ENCODE results near the gene SAP30BP. TPM values are rescaled to one million over a fixed set of nuclear protein-coding genes. Genes with fewer than 3 reads are reported as not detected.

SAP30BP gene
- total RNA-seq, 1 donor from 2014 or later: 58.6 TPM

- Histone ChIP-seq H3K36me3 (ENCODE audit: control insufficient read depth, insufficient read depth, low read length) (no peaks in the 10 kb centered on the region), H3K4me3 (ENCODE audit: low read depth, low read length) (no peak overlapping the region), H3K27me3 (ENCODE audit: control insufficient read depth, insufficient read depth, low read length) (no peaks in the 10 kb centered on the region)
- no peak for TF ChIP-seq CTCF (IDR thresholded peaks at IDR 0.05; ENCODE audit: insufficient read depth, low read length, poor library complexity, severe bottlenecking)
- DNase-seq (ENCODE audit: low read depth): no peak
Observed at GRCh38 chr17:75638893-75639292, 28.2 kb upstream of the SAP30BP start.

- DNase-seq (ENCODE audit: low read depth): no peak
- Histone ChIP-seq H3K36me3 (ENCODE audit: control insufficient read depth, insufficient read depth, low read length) (no peaks in the 10 kb centered on the region), H3K27me3 (ENCODE audit: control insufficient read depth, insufficient read depth, low read length) (no peaks in the 10 kb centered on the region), H3K4me3 (ENCODE audit: low read depth, low read length) (no peak overlapping the region)
- no peak for TF ChIP-seq CTCF (IDR thresholded peaks at IDR 0.05; ENCODE audit: insufficient read depth, low read length, poor library complexity, severe bottlenecking)
Observed at GRCh38 chr17:75639327-75639726, 27.8 kb upstream of the SAP30BP start.

DNA sequence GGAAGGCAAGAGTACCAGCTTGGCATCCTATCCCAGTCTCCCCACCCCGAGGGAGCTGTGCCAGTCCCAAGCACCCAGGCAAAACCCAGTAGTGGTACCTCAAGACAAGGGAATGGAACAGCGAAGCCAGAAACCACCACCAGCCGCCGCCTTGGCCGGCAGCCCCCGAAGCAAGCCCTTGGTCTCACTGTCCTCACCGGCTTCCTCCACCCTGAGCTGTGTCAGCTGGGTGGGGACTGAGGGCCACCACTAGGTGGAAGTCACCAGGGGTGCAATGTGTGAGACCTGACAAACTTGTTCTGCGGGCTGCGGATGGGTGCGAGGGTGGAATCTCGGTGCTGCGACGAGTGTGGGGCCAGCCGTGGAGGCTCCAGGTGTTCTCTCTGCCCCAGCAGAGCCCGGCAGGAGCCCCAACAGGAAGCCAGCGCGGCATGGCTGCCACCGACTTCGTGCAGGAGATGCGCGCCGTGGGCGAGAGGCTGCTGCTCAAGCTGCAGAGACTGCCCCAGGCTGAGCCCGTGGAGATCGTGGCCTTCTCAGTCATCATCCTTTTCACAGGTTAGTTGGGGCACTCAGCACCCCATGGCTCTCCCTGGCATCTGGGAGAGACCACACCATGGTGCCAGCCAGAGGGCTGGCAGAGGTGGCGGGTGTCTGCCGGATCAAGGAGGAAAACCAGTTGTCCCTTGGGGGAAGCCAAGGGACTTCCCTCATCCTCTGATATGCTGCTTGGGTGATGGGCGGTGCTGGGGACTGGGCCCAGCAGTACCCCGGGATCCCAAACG is 27.2 kb upstream of the SAP30BP start:
- Histone ChIP-seq H3K4me3 (ENCODE audit: low read depth, low read length) (no peak overlapping the region), H3K36me3 (ENCODE audit: control insufficient read depth, insufficient read depth, low read length) (no peaks in the 10 kb centered on the region), H3K27me3 (ENCODE audit: control insufficient read depth, insufficient read depth, low read length) (no peaks in the 10 kb centered on the region)
- DNase-seq (ENCODE audit: low read depth): no peak
- no peak for TF ChIP-seq CTCF (IDR thresholded peaks at IDR 0.05; ENCODE audit: insufficient read depth, low read length, poor library complexity, severe bottlenecking)

DNA sequence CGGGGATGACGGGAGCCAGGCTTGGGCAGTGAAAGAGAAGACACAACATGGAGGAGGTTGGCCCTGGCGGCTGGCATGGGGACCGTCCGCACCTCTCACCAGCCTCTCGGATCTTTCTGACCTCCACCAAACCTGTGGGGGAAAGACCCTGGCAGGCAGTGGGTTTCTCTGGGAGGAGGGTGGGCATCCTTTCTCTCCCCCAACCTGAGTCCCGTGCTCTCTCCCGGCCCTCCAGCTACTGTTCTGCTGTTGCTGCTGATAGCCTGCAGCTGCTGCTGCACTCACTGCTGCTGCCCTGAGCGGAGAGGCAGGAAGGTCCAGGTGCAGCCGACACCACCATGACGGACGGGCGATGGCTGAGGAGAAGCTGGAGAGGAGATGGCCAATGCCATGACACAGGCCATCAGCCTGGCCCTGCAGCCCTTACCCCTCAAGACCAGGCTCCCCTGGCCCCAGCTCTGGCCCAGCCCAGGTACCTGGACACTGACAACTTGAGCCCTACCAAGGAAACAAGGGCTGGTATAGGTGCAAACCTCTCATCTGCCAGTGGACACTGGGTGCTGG is 26.5 kb upstream of the SAP30BP start:
- no peak for DNase-seq (ENCODE audit: low read depth)
- Histone ChIP-seq H3K27me3 (ENCODE audit: control insufficient read depth, insufficient read depth, low read length) (no peaks in the 10 kb centered on the region), H3K36me3 (ENCODE audit: control insufficient read depth, insufficient read depth, low read length) (no peaks in the 10 kb centered on the region), H3K4me3 (ENCODE audit: low read depth, low read length) (no peak overlapping the region)
- no peak for TF ChIP-seq CTCF (IDR thresholded peaks at IDR 0.05; ENCODE audit: insufficient read depth, low read length, poor library complexity, severe bottlenecking)

DNA sequence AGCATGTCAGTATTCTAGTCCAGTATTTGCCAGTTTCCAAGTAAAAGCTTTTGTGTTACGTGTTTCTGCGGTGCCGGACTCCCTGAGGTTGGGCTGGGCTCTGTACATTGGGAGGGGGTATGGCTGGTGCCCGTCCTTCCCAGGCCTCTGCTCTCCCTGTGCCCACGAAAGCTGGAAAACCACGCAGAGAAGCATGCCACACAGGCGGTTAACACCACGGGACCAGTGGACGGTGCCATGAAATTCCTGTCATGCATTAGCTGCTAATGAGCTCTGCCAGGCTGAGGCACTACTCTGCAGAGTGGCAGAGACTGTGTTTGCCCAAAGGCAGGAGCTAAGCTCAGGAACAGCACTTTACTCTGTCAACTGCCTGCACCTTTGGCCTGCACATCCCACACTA is 25.8 kb upstream of the SAP30BP start:
- Histone ChIP-seq H3K4me3 (ENCODE audit: low read depth, low read length) (no peak overlapping the region), H3K27me3 (ENCODE audit: control insufficient read depth, insufficient read depth, low read length) (no peaks in the 10 kb centered on the region), H3K36me3 (ENCODE audit: control insufficient read depth, insufficient read depth, low read length) (no peaks in the 10 kb centered on the region)
- no peak for DNase-seq (ENCODE audit: low read depth)
- no peak for TF ChIP-seq CTCF (IDR thresholded peaks at IDR 0.05; ENCODE audit: insufficient read depth, low read length, poor library complexity, severe bottlenecking)

All from kidney epithelial cell (primary cell).